HS-27A (cell line): Measurements from ENCODE around the gene EIF2AK2.

Experiments used
- DNase-seq: peaks from one replicate; pipeline ENCODE4 v3.0.0-alpha.2; 2012; ENCODE audit warnings: low read depth, missing footprints

EIF2AK2 gene

GRCh38 chr2:37100054-37100453, 56.7 kb downstream of the EIF2AK2 start:
- DNase-seq: no peak

GRCh38 chr2:37098416-37099118, 58.2 kb downstream of the EIF2AK2 start:
- no peak for DNase-seq

- DNase-seq: no peak
Measured at GRCh38 chr2:37096568-37096967, 60.2 kb downstream of the EIF2AK2 start.

- no peak for DNase-seq
Measured at GRCh38 chr2:37091873-37092272, 64.9 kb downstream of the EIF2AK2 start.

GRCh38 chr2:37090019-37090477, 66.7 kb downstream of the EIF2AK2 start:
- no peak for DNase-seq

GRCh38 chr2:37085731-37086147, 71.0 kb downstream of the EIF2AK2 start:
- DNase-seq: peak; percentile 23

GRCh38 chr2:37084797-37085196, 72.0 kb downstream of the EIF2AK2 start:
- no peak for DNase-seq

- DNase-seq: peak; percentile 88
Measured at GRCh38 chr2:37083873-37084794, 72.6 kb downstream of the EIF2AK2 start, which contains the start of the genes GPATCH11 and HEATR5B. GPATCH11 (plus strand) TSS chr2:37084518; CDS start chr2:37088382, 3,864 bp downstream. HEATR5B (minus strand) TSS chr2:37084372; CDS start chr2:37083414, 958 bp downstream.

- no peak for DNase-seq
Measured at GRCh38 chr2:37080689-37081088, 76.1 kb downstream of the EIF2AK2 start.

- DNase-seq: no peak
Measured at GRCh38 chr2:37080266-37080665, 76.5 kb downstream of the EIF2AK2 start.

GRCh38 chr2:37070931-37071330, 85.8 kb downstream of the EIF2AK2 start:
- DNase-seq: no peak

GRCh38 chr2:37068686-37069085, 88.1 kb downstream of the EIF2AK2 start:
- no peak for DNase-seq

GRCh38 chr2:37061776-37062175, 95.0 kb downstream of the EIF2AK2 start:
- DNase-seq: no peak

GRCh38 chr2:37061013-37061711, 95.6 kb downstream of the EIF2AK2 start:
- DNase-seq: no peak

GRCh38 chr2:37060446-37060845, 96.3 kb downstream of the EIF2AK2 start:
- DNase-seq: no peak

- DNase-seq: no peak
Measured at GRCh38 chr2:37059841-37060240, 96.9 kb downstream of the EIF2AK2 start.

GRCh38 chr2:37052600-37053332, 104.0 kb downstream of the EIF2AK2 start:
- no peak for DNase-seq
